ENCODE results near the gene DPM3.
A peak's percentile ranks its signal among the peaks of the same experiment; 100 is the strongest.

The DPM3 gene

GRCh38 chr1:155173478-155174323, 33.4 kb upstream of the DPM3 start, which contains the start of gene TRIM46 (continued):
- no peak for TF ChIP-seq ZNF792 (tag by site-specific recombination; IDR thresholded peaks at IDR 0.05)
- no peak for TF ChIP-seq ZNF248 (tag by site-specific recombination; IDR thresholded peaks at IDR 0.05)
- TF ChIP-seq ZNF677 (tag by site-specific recombination; IDR thresholded peaks at IDR 0.05) = no peak
- no peak for TF ChIP-seq ZNF510 (tag by site-specific recombination; IDR thresholded peaks at IDR 0.05; ENCODE audit: insufficient replicate concordance)
- peak; percentile 75 for TF ChIP-seq ZBTB20 (tag by site-specific recombination; IDR thresholded peaks at IDR 0.05)
- TF ChIP-seq ZNF501 (tag by site-specific recombination; IDR thresholded peaks at IDR 0.05) = peak; percentile 30; the same call in 1 of the 2 replicates
- TF ChIP-seq ZNF362 (tag by site-specific recombination; IDR thresholded peaks at IDR 0.05) = no peak
- no peak for TF ChIP-seq ZNF514 (tag by site-specific recombination; IDR thresholded peaks at IDR 0.05)
- peak; percentile 63; the same call in 1 of the 2 replicates for TF ChIP-seq ZNF394 (tag by site-specific recombination; IDR thresholded peaks at IDR 0.05; ENCODE audit: borderline replicate concordance)
- TF ChIP-seq, protein P1, sequence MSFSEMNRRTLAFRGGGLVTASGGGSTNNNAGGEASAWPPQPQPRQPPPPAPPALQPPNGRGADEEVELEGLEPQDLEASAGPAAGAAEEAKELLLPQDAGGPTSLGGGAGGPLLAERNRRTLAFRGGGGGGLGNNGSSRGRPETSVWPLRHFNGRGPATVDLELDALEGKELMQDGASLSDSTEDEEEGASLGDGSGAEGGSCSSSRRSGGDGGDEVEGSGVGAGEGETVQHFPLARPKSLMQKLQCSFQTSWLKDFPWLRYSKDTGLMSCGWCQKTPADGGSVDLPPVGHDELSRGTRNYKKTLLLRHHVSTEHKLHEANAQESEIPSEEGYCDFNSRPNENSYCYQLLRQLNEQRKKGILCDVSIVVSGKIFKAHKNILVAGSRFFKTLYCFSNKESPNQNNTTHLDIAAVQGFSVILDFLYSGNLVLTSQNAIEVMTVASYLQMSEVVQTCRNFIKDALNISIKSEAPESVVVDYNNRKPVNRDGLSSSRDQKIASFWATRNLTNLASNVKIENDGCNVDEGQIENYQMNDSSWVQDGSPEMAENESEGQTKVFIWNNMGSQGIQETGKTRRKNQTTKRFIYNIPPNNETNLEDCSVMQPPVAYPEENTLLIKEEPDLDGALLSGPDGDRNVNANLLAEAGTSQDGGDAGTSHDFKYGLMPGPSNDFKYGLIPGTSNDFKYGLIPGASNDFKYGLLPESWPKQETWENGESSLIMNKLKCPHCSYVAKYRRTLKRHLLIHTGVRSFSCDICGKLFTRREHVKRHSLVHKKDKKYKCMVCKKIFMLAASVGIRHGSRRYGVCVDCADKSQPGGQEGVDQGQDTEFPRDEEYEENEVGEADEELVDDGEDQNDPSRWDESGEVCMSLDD (tag by site-specific recombination; IDR thresholded peaks at IDR 0.05) = peak; percentile 81; the same call in 1 of the 2 replicates
- TF ChIP-seq ZNF768 (tag by site-specific recombination; IDR thresholded peaks at IDR 0.05) = no peak; the same call in 1 of the 2 replicates
- TF ChIP-seq ZNF324 (tag by site-specific recombination; IDR thresholded peaks at IDR 0.05) = no peak; the same call in 1 of the 2 replicates
- TF ChIP-seq ZNF776 (tag by site-specific recombination; IDR thresholded peaks at IDR 0.05; ENCODE audit: borderline replicate concordance) = no peak
- TF ChIP-seq ZNF211 (tag by site-specific recombination; IDR thresholded peaks at IDR 0.05; ENCODE audit: low read depth) = no peak
- no peak for TF ChIP-seq ZNF555 (tag by site-specific recombination; conservative IDR thresholded peaks at IDR 0.05)
- no peak for TF ChIP-seq ZNF26 (tag by site-specific recombination; IDR thresholded peaks at IDR 0.05)
- TF ChIP-seq, protein P2, sequence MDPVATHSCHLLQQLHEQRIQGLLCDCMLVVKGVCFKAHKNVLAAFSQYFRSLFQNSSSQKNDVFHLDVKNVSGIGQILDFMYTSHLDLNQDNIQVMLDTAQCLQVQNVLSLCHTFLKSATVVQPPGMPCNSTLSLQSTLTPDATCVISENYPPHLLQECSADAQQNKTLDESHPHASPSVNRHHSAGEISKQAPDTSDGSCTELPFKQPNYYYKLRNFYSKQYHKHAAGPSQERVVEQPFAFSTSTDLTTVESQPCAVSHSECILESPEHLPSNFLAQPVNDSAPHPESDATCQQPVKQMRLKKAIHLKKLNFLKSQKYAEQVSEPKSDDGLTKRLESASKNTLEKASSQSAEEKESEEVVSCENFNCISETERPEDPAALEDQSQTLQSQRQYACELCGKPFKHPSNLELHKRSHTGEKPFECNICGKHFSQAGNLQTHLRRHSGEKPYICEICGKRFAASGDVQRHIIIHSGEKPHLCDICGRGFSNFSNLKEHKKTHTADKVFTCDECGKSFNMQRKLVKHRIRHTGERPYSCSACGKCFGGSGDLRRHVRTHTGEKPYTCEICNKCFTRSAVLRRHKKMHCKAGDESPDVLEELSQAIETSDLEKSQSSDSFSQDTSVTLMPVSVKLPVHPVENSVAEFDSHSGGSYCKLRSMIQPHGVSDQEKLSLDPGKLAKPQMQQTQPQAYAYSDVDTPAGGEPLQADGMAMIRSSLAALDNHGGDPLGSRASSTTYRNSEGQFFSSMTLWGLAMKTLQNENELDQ (tag by site-specific recombination; IDR thresholded peaks at IDR 0.05; ENCODE audit: low read depth) = no peak
- no peak; the same call in 1 of the 2 replicates for TF ChIP-seq ZNF639 (tag by site-specific recombination; IDR thresholded peaks at IDR 0.05)
- TF ChIP-seq ZNF266 (tag by site-specific recombination; IDR thresholded peaks at IDR 0.05; ENCODE audit: low read depth) = no peak
- TF ChIP-seq ZNF140 (tag by site-specific recombination; IDR thresholded peaks at IDR 0.05) = no peak
- TF ChIP-seq ZNF16 (tag by site-specific recombination; IDR thresholded peaks at IDR 0.05; ENCODE audit: low read depth) = no peak
- 0 out of 2 replicates have a peak, but pooled peaks have one; percentile 30 for TF ChIP-seq ZNF76 (tag by site-specific recombination; IDR thresholded peaks at IDR 0.05; ENCODE audit: borderline replicate concordance, low read depth)
- no peak for TF ChIP-seq ZNF354C (tag by site-specific recombination; IDR thresholded peaks at IDR 0.05; ENCODE audit: borderline replicate concordance, low read depth)
- TF ChIP-seq, protein P3, sequence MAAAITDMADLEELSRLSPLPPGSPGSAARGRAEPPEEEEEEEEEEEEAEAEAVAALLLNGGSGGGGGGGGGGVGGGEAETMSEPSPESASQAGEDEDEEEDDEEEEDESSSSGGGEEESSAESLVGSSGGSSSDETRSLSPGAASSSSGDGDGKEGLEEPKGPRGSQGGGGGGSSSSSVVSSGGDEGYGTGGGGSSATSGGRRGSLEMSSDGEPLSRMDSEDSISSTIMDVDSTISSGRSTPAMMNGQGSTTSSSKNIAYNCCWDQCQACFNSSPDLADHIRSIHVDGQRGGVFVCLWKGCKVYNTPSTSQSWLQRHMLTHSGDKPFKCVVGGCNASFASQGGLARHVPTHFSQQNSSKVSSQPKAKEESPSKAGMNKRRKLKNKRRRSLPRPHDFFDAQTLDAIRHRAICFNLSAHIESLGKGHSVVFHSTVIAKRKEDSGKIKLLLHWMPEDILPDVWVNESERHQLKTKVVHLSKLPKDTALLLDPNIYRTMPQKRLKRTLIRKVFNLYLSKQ (tag by site-specific recombination; IDR thresholded peaks at IDR 0.05; ENCODE audit: borderline replicate concordance) = no peak
- no peak for TF ChIP-seq ZNF544 (tag by site-specific recombination; IDR thresholded peaks at IDR 0.05)
- TF ChIP-seq ZFP69B (tag by site-specific recombination; IDR thresholded peaks at IDR 0.05) = 0 out of 2 replicates have a peak, but pooled peaks have one; percentile 17
